ENCODE data around the gene ANKH.

Gene ANKH

GRCh38 chr5:14702238-14702839 lies 169.2 kb downstream of the ANKH start:
- Histone ChIP-seq H3K36me3 (peaks cover 9% of the 10 kb centered on the region), H3K27me3 (no peaks in the 10 kb centered on the region), H3K4me1 (peaks cover 6% of the 10 kb centered on the region), H3K9me3 (no peaks in the 10 kb centered on the region), H3K4me3 (ENCODE audit: low read depth, low read length) (no peak overlapping the region)
- no peak for TF ChIP-seq CTCF (IDR thresholded peaks at IDR 0.05; ENCODE audit: low read depth, low read length)
- DNase-seq: no peak

GRCh38 chr5:14701556-14701955 lies 170.0 kb downstream of the ANKH start:
- no peaks in the 10 kb centered on the region for H3K9me3 ChIP-seq
- no peaks in the 10 kb centered on the region for H3K27me3 ChIP-seq
- no peak for TF ChIP-seq CTCF (IDR thresholded peaks at IDR 0.05; ENCODE audit: low read depth, low read length)
- no peak for DNase-seq
- peaks cover 9% of the 10 kb centered on the region for H3K36me3 ChIP-seq
- peaks cover 3% of the 10 kb centered on the region for H3K4me1 ChIP-seq
- H3K4me3 ChIP-seq (ENCODE audit: low read depth, low read length): no peak overlapping the region

- no peaks in the 10 kb centered on the region for H3K4me1 ChIP-seq
These were observed 170.8 kb downstream of the ANKH start for GRCh38 chr5:14700478-14701436.

GRCh38 chr5:14699807-14700400 lies 171.7 kb downstream of the ANKH start:
- DNase-seq: no peak

More at GRCh38 chr5:14700478-14701436, 170.8 kb downstream of the ANKH start:
- TF ChIP-seq CTCF (IDR thresholded peaks at IDR 0.05; ENCODE audit: low read depth, low read length): no peak
- no peak for DNase-seq
- Histone ChIP-seq H3K36me3 (peaks cover 8% of the 10 kb centered on the region), H3K9me3 (no peaks in the 10 kb centered on the region), H3K27me3 (no peaks in the 10 kb centered on the region), H3K4me3 (ENCODE audit: low read depth, low read length) (no peak overlapping the region)

GRCh38 chr5:14699159-14699558 lies 172.4 kb downstream of the ANKH start:
- no peak for TF ChIP-seq CTCF (IDR thresholded peaks at IDR 0.05; ENCODE audit: low read depth, low read length)
- H3K9me3 ChIP-seq: no peaks in the 10 kb centered on the region
- H3K4me1 ChIP-seq: no peaks in the 10 kb centered on the region
- H3K27me3 ChIP-seq: no peaks in the 10 kb centered on the region
- peaks cover 5% of the 10 kb centered on the region for H3K36me3 ChIP-seq
- no peak for DNase-seq
- no peak overlapping the region for H3K4me3 ChIP-seq (ENCODE audit: low read depth, low read length)

More at GRCh38 chr5:14699807-14700400, 171.7 kb downstream of the ANKH start:
- Histone ChIP-seq H3K27me3 (no peaks in the 10 kb centered on the region), H3K9me3 (no peaks in the 10 kb centered on the region), H3K4me3 (ENCODE audit: low read depth, low read length) (no peak overlapping the region), H3K36me3 (peaks cover 8% of the 10 kb centered on the region), H3K4me1 (no peaks in the 10 kb centered on the region)
- TF ChIP-seq CTCF (IDR thresholded peaks at IDR 0.05; ENCODE audit: low read depth, low read length): no peak
